HPDE6-E6E7 (cell line): ENCODE measurements around the gene NFKBIL1.

Source experiments
- DNase-seq: peaks from one replicate; pipeline ENCODE4 v3.0.0; 2011; ENCODE audit warnings: missing footprints; ENCODE audit errors: extremely low spot score

NFKBIL1 gene

GRCh38 chr6:31559958-31560696 is 12.7 kb downstream of the NFKBIL1 start:
- DNase-seq: no peak

- no peak for DNase-seq
These were observed 13.3 kb downstream of the NFKBIL1 start for GRCh38 chr6:31560697-31561058.

- DNase-seq: no peak
These were observed 20.3 kb downstream of the NFKBIL1 start for GRCh38 chr6:31567531-31568370.

GRCh38 chr6:31568537-31568961 is 21.1 kb downstream of the NFKBIL1 start:
- DNase-seq: no peak

GRCh38 chr6:31569861-31570536 is 22.6 kb downstream of the NFKBIL1 start:
- DNase-seq: no peak

- no peak for DNase-seq
These were observed 24.9 kb downstream of the NFKBIL1 start, which contains the start of gene LTA for GRCh38 chr6:31572041-31572911. Gene LTA (plus strand): TSS chr6:31572289. CDS start chr6:31572743, 454 bp downstream.

- DNase-seq: no peak
These were observed 26.1 kb downstream of the NFKBIL1 start for GRCh38 chr6:31573239-31574105.

GRCh38 chr6:31574106-31575061 is 27.0 kb downstream of the NFKBIL1 start:
- DNase-seq: no peak

- DNase-seq: no peak
These were observed 28.0 kb downstream of the NFKBIL1 start, which contains the start of gene TNF for GRCh38 chr6:31575335-31575901. Gene TNF (plus strand): TSS chr6:31575565. CDS start chr6:31575742, 177 bp downstream.

GRCh38 chr6:31575952-31576685 is 28.7 kb downstream of the NFKBIL1 start:
- DNase-seq: no peak

GRCh38 chr6:31576897-31577578 is 29.6 kb downstream of the NFKBIL1 start:
- no peak for DNase-seq

- no peak for DNase-seq
These were observed 30.2 kb downstream of the NFKBIL1 start for GRCh38 chr6:31577579-31577966.

GRCh38 chr6:31578184-31579118 is 31.0 kb downstream of the NFKBIL1 start:
- no peak for DNase-seq

- no peak for DNase-seq
These were observed 31.7 kb downstream of the NFKBIL1 start for GRCh38 chr6:31579119-31579505.

- no peak for DNase-seq
These were observed 32.4 kb downstream of the NFKBIL1 start for GRCh38 chr6:31579546-31580437.

- no peak for DNase-seq
These were observed 33.0 kb downstream of the NFKBIL1 start for GRCh38 chr6:31580438-31580740.
